C1 segment of cervical spinal cord (tissue), 14 donors: ENCODE measurements around the gene SPSB1.
A peak's percentile ranks its signal among the peaks of the same experiment; 100 is the strongest.

Source experiments
- DNase-seq, 14 donors: peaks; one replicate each; lab custom pipeline; 2025; lab: John Stamatoyannopoulos, UW

SPSB1 gene

GRCh38 chr1:9292361-9293240 is at the start of gene SPSB1:
Gene SPSB1 (plus strand): TSS chr1:9292894. CDS start chr1:9355892, 62,998 bp downstream.
- DNase-seq: peak in 11 of 14 donors; percentile 23 to 85 (median 67)

- no peak for DNase-seq
These were observed 49.5 kb upstream of the SPSB1 start for GRCh38 chr1:9243066-9243739.

GRCh38 chr1:9244501-9245229 is 48.0 kb upstream of the SPSB1 start:
- peak in 1 of 14 donors; percentile 45 for DNase-seq

- no peak for DNase-seq
These were observed 47.5 kb upstream of the SPSB1 start for GRCh38 chr1:9245230-9245619.

GRCh38 chr1:9245661-9246060 is 47.0 kb upstream of the SPSB1 start:
- DNase-seq: no peak

- no peak for DNase-seq
These were observed 46.5 kb upstream of the SPSB1 start for GRCh38 chr1:9246215-9246614.

GRCh38 chr1:9246841-9247785 is 45.6 kb upstream of the SPSB1 start:
- no peak for DNase-seq

GRCh38 chr1:9247894-9248293 is 44.8 kb upstream of the SPSB1 start:
- peak in 7 of 14 donors; percentile 20 to 82 (median 39) for DNase-seq

GRCh38 chr1:9248341-9249262 is 44.1 kb upstream of the SPSB1 start:
- DNase-seq: peak in 3 of 14 donors; percentile 42 to 70 (median 62)

GRCh38 chr1:9249263-9249533 is 43.5 kb upstream of the SPSB1 start:
- DNase-seq: no peak

- peak in 3 of 14 donors; percentile 18 to 38 (median 21) for DNase-seq
These were observed 42.9 kb upstream of the SPSB1 start for GRCh38 chr1:9249534-9250410.

- DNase-seq: peak in 1 of 14 donors; percentile 20
These were observed 42.0 kb upstream of the SPSB1 start for GRCh38 chr1:9250411-9251381.

GRCh38 chr1:9251501-9251900 is 41.2 kb upstream of the SPSB1 start:
- peak in 1 of 14 donors; percentile 47 for DNase-seq

- DNase-seq: no peak
These were observed 39.7 kb upstream of the SPSB1 start for GRCh38 chr1:9253004-9253403.

GRCh38 chr1:9253453-9254105 is 39.1 kb upstream of the SPSB1 start:
- no peak for DNase-seq

GRCh38 chr1:9256332-9256731 is 36.4 kb upstream of the SPSB1 start:
- no peak for DNase-seq

- DNase-seq: no peak
These were observed 34.8 kb upstream of the SPSB1 start for GRCh38 chr1:9257851-9258250.
